ENCODE results near the gene PAFAH1B1.
A peak's percentile ranks its signal among the peaks of the same experiment; 100 is the strongest.
"Not testable (repeated sequence)": the region's sequence is repeated elsewhere in the genome, so short reads cannot be mapped to it uniquely, and the experiment has no call there.

Gene PAFAH1B1

DNA sequence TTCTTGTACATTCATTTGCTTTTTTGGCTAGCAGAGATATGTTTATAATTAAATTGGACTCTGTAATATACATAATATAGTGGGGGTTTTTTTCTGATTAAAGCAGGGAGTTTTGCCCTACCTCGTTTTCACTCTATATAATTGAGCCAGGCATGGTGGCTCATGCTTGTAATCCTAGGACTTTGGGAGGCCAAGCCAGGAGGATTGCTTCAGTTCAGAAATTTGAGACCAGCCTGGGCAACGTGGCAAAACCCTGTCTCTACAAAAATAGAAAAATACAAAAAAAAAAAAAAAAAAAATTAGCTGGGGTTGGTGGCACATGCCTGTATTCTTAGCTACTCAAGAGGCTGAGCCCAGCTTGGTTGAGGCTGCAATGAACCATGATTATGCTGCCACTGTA is 42.2 kb downstream of the PAFAH1B1 start:
- no peak for DNase-seq (ENCODE audit: low spot score)

GRCh38 chr17:2636169-2636930 is 42.9 kb downstream of the PAFAH1B1 start:
- DNase-seq (ENCODE audit: low spot score) = no peak

DNA sequence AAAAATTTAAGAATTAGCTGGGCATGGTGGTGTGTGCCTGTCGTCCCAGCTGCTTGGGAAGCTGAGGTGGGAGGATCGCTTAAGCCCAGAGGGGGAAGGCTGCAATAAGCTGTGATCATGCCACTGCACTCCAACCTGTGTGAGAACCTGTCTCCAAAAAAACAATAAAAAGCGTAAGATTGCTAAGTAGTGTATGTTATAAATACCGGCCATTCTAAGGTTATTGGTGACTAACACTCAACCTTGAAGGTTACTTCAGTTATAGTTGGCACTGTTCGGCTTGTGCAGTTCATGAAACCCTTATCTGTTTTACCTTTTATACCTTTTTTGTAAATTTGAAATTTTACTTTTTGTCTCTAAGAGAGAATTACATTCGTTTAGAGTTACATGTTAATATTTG is 44.0 kb downstream of the PAFAH1B1 start:
- DNase-seq (ENCODE audit: low spot score) = no peak

- no peak for DNase-seq (ENCODE audit: low spot score)
Observed at GRCh38 chr17:2644971-2645370, 51.5 kb downstream of the PAFAH1B1 start.

DNA sequence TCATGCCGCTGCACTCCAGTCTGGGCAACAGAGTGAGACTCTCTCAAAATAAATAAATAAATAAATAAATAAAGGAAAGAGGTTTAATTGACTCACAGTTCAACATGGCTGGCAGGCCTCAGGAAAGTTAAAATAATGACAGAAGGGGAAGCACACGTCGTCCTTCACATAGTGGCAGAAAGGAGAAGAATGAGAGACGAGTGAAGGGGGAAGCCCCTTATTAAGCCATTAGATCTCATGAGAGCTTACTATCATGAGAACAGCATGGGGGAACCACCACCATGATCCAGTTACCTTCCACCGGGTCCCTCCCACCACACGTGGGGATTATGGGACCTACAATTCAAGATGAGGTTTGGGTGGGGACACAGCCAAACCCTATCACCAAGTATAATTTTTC is 54.5 kb downstream of the PAFAH1B1 start:
- DNase-seq (ENCODE audit: low spot score) = no peak

- DNase-seq (ENCODE audit: low spot score) = no peak
Observed at GRCh38 chr17:2649191-2649590, 55.7 kb downstream of the PAFAH1B1 start.

DNA sequence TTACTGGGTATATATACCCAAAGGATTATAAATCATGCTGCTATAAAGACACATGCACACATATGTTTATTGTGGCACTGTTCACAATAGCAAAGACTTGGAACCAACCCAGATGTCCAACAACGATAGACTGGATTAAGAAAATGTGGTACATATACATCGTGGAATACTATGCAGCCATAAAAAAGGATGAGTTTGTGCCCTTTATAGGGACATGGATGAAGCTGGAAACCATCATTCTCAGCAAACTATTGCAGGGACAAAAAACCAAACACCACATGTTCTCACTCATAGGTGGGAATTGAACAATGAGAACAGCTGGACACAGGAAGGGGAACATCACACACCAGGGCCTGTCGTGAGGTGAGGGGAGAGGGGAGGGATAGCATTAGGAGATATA is 59.5 kb downstream of the PAFAH1B1 start:
- not testable (repeated sequence) for DNase-seq (ENCODE audit: low spot score)

DNA sequence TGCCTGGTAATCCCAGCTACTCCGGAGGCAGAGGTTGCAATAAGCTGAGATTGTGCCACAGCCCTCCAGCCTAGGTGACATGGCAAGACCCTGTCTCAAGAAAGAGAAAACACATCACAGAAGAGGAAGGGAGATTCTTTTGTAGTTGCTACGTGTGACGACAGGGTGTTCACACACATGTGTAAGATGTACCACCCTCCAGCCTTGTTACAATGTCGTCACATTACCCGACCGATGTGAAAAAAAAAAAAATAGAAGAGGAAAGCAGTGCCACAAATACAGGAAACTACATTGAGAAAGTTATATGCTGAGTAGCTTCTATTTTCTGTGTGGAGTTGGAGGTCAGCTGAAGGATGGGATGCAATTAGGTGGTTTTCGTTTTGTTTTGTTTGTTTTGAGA is 62.1 kb downstream of the PAFAH1B1 start:
- DNase-seq (ENCODE audit: low spot score) = no peak

- no peak for DNase-seq (ENCODE audit: low spot score)
Observed at GRCh38 chr17:2656283-2656682, 62.8 kb downstream of the PAFAH1B1 start.

- not testable (repeated sequence) for DNase-seq (ENCODE audit: low spot score)
Observed at GRCh38 chr17:2659337-2659736, 65.9 kb downstream of the PAFAH1B1 start.

DNA sequence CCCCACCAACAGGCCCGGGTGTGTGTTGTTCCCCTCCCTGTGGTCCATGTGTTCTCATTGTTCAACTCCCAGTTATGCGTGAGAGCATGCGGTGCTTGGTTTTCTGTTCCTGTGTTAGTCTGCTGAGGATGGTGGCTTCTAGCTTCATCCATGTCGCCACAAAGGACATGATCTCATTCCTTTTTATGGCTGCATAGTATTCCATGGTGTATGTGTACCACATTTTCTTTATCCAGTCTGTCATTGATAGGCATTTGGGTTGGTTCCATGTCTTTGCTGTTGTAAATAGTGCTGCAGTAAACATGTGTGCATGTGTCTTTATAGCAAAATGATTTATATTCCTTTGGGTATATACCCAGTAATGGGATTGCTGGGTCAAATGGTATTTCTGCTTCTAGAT is 67.0 kb downstream of the PAFAH1B1 start:
- not testable (repeated sequence) for DNase-seq (ENCODE audit: low spot score)

DNA sequence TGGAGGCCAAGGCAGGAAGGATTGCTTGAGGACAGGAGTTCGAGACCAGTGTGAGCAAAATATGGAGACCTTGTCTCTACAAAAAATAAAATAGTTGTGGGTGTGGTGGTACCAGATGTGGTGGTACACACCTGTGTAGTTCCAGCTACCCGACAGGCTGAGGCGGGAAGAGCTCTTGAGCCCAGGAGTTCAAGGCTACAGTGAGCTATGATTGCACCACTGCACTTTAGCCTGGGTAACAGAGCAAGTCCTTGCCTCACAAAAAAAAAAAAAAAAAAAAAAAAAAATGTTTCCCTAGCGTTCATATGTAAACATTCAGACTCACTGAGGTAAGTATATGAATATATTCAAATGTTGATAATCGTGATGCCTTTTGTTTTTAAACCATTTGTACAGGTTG is 78.6 kb downstream of the PAFAH1B1 start:
- no peak for DNase-seq (ENCODE audit: low spot score)

DNA sequence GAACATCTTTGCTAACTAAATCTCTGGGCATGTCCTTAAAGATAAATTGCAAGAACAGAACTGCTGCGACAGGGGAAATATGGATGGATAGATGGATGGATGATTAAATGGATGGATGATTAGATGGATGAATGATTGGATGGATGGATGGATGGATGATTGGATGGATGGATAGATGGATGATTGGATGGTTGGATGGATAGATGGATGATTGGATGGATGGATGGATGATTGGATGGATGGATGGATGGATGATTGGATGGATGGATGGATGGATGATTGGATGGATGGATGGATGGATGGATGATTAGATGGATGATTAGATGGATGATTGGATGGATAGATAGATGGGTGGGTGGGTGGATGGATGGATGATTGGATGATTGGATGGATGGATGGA is 85.8 kb downstream of the PAFAH1B1 start:
- not testable (repeated sequence) for DNase-seq (ENCODE audit: low spot score)

DNA sequence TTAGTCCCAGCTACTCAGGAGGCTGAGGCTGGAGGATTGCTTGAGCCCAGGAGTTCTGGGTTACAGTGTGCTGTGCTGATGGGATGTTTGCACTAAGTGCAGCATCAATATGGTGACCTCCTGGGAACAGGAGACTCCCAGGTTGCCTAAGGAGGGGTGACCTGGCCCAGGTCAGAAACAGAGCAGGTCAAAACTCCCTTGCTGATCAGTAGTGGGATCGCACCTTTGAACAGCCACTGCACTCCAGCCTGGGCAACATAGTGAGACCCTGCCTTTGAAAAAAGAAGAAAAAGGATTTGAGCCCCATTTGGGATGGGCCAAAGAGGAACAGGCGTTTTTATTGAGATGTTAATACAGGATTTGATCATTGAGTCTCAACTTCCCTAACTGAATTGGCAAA is 87.5 kb downstream of the PAFAH1B1 start:
- DNase-seq (ENCODE audit: low spot score) = no peak

DNA sequence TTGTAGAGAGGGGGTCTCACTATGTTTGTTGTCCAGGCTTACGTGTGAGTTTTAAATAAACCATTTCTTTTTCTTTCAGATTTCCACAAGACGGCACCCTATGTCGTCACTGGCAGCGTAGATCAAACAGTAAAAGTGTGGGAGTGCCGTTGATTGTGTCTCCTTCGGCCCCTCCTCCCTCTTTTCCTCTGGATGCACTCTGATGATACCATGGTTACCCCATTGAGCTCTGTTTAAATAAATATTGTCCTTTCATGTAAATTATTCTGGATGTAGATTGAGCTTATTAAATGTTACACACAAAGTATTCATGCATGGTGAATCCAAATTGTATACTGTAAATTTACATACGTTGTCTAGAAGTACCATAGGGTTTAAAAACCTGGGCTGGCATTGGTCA is 88.2 kb downstream of the PAFAH1B1 start:
- DNase-seq (ENCODE audit: low spot score) = no peak

DNA sequence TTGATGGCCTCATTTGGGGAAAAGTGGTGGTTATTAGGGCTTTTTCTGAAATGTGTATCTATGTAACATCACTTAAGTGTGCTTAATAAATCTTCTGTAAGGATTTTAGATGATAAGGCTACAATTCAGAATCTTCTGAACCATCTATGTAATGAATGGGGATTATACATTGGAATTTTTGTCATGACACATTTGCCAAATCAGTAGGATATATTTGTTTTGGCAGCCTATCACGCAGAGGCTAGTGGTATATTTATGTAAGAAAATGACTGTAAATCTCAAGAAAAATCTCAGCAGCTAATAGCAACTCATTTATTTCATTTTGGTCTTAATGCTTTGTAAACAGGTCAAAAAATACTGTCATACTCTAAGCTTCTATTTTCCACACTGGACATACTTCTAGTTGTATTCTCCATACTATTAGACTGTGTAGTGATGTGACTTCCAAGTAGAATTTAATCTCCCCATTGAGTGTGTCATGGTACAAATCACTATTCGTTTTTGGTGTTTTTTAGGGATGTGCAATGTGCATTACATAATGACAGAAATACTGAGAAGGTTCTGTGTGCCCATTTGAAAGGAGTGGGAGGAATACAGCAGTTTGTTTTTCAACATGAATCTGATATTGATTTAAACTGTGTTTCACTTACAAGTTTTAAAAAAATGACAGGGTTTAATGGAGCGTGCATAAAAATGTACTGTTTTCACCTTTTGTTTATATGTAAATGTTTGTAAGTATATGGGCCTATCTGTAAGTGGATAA is 88.9 kb downstream of the PAFAH1B1 start:
- no peak for DNase-seq (ENCODE audit: low spot score)

DNA sequence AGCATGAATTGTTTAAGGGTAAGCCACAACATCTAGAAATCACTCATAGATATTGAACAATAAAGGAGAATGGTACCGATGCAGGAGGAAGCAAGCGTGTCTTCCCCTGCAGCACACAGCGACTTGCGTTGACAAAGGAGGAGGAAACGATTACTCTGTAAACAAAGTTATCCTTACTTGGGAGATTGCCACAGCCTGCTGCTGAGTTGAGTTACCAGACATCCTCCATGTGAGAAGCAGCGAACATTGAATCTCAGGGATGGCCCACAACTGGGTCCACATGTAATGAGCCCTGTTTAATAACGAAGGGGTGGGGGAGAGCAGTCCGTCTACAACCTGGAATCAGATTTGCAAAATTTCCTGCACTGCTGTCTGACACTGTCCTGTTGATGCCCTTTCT is 90.5 kb downstream of the PAFAH1B1 start:
- DNase-seq (ENCODE audit: low spot score) = no peak

DNA sequence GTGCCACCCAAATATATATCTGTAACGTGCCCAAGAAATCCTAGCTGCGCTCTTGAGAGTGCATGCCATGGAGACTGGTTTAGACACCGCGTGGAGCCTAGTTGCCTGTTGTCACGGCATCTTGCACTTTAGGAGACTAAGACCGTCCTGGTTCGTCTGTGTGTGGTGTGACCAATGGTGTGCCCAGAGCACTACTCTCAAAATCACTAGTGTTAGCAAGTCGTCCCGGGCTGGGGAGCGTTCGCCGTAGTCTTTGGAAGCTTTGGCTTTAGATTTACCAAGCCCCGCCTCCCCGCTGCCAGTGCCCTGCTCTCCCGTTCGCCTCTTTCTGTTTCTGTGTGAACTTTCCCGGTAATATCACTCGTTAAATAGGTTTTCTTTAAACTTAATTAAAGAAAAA is 91.1 kb downstream of the PAFAH1B1 start:
- no peak for DNase-seq (ENCODE audit: low spot score)

DNA sequence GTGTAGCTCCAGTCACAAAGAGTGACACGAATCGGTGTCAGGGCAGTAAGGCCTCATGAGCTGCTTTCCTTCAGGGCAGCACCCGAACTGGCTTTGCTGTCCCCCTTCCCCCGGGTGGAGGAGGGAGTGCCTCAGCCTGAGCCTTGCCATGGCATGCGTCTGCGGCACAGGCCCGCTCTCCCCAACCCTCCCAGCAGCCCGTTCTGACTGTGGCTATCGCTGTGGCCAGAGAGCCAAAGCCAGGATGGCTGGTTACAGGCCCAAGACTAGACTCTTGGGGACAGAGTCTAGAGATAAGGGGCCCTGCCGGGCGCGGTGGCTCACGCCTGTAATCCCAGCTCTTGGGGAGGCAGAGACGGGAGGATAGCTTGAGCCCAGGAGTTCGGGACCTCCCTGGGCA is 92.2 kb downstream of the PAFAH1B1 start:
- no peak for DNase-seq (ENCODE audit: low spot score)

DNA sequence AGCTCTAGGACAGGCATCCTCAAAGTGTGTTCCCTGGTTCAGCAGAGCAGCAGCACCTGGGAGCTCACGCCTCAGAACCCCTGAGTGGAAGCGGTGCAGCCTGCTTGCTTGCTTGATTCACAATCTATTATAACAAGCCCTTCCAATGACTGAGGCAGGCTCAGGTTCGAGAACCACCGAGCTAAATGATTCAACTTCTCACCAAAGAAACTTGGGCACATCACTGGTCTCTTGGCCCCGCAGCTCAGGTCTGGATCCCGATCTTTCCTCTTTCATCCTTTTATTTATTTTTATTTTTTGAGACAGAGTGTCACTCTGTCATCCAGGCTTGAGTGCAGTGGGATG is 93.6 kb downstream of the PAFAH1B1 start:
- no peak for DNase-seq (ENCODE audit: low spot score)

DNA sequence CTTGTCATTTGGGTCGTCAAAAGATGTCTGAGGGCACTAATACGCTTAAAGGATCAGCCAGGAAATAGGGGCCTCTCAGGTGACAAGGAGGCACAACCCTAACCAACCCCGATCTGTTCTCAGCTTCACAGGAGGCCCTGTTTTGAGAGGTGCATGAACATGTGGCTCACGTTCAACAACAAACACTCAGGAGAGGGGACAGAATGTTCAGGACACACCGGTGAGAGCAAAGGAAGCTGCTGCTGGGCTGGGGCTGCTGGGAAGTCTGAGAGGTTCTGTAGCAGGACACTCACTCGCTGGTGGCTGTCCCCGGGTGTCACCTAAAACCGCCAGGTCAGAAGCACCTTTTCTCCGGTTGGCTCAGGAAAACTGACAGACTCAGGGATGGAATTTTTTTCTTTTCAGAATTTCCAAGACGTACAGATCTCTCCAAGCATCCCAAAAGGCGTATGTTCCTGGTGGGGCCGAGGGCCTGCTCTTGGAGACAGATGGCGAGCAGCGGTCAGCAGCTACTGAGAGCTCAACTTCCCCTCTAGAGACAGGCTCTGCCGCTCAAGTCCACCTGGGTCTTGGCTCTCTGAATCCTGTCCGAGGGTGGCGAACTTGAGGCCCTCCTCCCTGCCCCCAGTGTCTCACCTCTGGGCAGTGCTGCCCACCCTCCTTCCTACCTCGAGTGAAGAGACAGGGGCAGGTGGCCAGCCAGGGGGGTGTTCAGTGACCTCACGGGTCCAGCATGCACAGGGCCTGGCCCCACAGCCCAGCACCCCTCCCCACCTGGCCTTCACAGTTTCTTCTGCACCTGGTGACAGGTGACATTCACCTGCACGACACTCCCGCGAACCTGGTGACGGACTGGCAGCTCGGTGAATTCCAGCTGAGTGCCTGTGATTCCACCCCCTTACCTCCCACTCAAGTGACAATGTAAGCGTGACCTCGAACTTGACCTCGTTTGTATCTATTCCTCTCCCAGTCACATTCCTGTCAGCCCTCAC is 95.2 kb downstream of the PAFAH1B1 start:
- DNase-seq (ENCODE audit: low spot score) = peak; percentile 11

- DNase-seq (ENCODE audit: low spot score) = peak; percentile 11
Observed at GRCh38 chr17:2689411-2690164, 96.1 kb downstream of the PAFAH1B1 start.

Data from AG20443 (cell line).